A673 (cell line): Measurements from ENCODE around the gene STRA8. TPM values are rescaled to one million over a fixed set of nuclear protein-coding genes. Genes with fewer than 3 reads are reported as not detected.

Experiments used
- BruUV-seq: library from RNA; stranded (reverse); fragments of 400-500 nt; replicated peaks from 2 replicates; lab custom pipeline; 2021; lab: Mats Ljungman, UMichigan
- CTCF ChIA-PET: fragments of 300-600 bp; sonication (Branson Sonifier 250); formaldehyde crosslinking; loops from one replicate; lab custom pipeline; 2022; ENCODE audit warnings: antibody characterized with exemption; lab: Charles Lee
- POLR2A ChIA-PET: fragments of 300-600 bp; sonication (Branson Sonifier 250); formaldehyde crosslinking; loops from one replicate; lab custom pipeline; 2022; ENCODE audit warnings: antibody characterized with exemption; ENCODE audit not compliant: low non-redundant PET; lab: Charles Lee
- DNase-seq: peaks from one replicate; pipeline ENCODE4 v3.0.0-alpha.2; 2015; ENCODE audit warnings: low spot score
- H3K27ac ChIP-seq: fragments of 200-600 bp; sonication (generic); 2 replicates; pipeline ENCODE4 v1.5.1; 2016; ENCODE audit warnings: mixed run types, low read depth, mild to moderate bottlenecking, mixed read lengths, antibody characterized with exemption, low read length; ENCODE audit not compliant: poor library complexity, severe bottlenecking
- H3K27me3 ChIP-seq: fragments of 200-600 bp; sonication (generic); replicated peaks from 2 replicates; pipeline ENCODE4 v1.6.1; 2017; ENCODE audit warnings: mixed run types, low read depth, mild to moderate bottlenecking, mixed read lengths, antibody characterized with exemption, low read length; ENCODE audit not compliant: insufficient read depth, poor library complexity
- H3K36me3 ChIP-seq: fragments of 200-600 bp; sonication (generic); 2 replicates; pipeline ENCODE4 v1.6.1; 2016; ENCODE audit warnings: mixed run types, mild to moderate bottlenecking, mixed read lengths, antibody characterized with exemption, low read length; ENCODE audit not compliant: insufficient read depth, poor library complexity, severe bottlenecking
- H3K4me1 ChIP-seq: fragments of 200-600 bp; sonication (generic); 2 replicates; pipeline ENCODE4 v1.6.1; 2017; ENCODE audit warnings: mixed run types, mild to moderate bottlenecking, mixed read lengths, antibody characterized with exemption, low read length; ENCODE audit not compliant: insufficient read depth, poor library complexity, severe bottlenecking
- H3K4me3 ChIP-seq: fragments of 200-600 bp; sonication (generic); 2 replicates; pipeline ENCODE4 v1.5.1; 2016; ENCODE audit warnings: low read depth, mixed run types, mild to moderate bottlenecking, mixed read lengths, low read length; ENCODE audit not compliant: poor library complexity, severe bottlenecking
- H3K9me3 ChIP-seq: fragments of 200-600 bp; sonication (generic); 2 replicates; pipeline ENCODE4 v1.6.1; 2016; ENCODE audit warnings: mixed run types, low read depth, mild to moderate bottlenecking, mixed read lengths, antibody characterized with exemption, low read length; ENCODE audit not compliant: poor library complexity, severe bottlenecking
- EZH2 ChIP-seq: fragments of 200-600 bp; sonication (generic); IDR thresholded peaks from 2 replicates; pipeline ENCODE4 v1.6.1; 2017; ENCODE audit warnings: borderline replicate concordance, low read depth, mild to moderate bottlenecking, mixed read lengths, antibody characterized with exemption, low read length; ENCODE audit not compliant: poor library complexity, severe bottlenecking
- intact Hi-C: fragments of 100-400 bp; cut with micrococcal nuclease; formaldehyde crosslinking; loops from one replicate; pipeline ENCODE4 v1.10.0; 2022; ENCODE audit not compliant: unreplicated experiment
- total RNA-seq: library from RNA; stranded (reverse); gene quantifications from 2 replicates; pipeline ENCODE4 v1.2.3, GENCODE V29; 2021
- TF ChIP-seq, protein P1 (sequence below): fragments of 300-800, 200-600 bp; sonication (generic); conservative IDR thresholded peaks from 2 replicates; pipeline ENCODE4 v1.5.1; 2017; ENCODE audit warnings: low read depth, mild to moderate bottlenecking, antibody characterized with exemption, low read length, moderate library complexity, mixed read lengths

The STRA8 gene
- total RNA-seq, 1 experiment from 2014 or later, result not detected

DNA sequence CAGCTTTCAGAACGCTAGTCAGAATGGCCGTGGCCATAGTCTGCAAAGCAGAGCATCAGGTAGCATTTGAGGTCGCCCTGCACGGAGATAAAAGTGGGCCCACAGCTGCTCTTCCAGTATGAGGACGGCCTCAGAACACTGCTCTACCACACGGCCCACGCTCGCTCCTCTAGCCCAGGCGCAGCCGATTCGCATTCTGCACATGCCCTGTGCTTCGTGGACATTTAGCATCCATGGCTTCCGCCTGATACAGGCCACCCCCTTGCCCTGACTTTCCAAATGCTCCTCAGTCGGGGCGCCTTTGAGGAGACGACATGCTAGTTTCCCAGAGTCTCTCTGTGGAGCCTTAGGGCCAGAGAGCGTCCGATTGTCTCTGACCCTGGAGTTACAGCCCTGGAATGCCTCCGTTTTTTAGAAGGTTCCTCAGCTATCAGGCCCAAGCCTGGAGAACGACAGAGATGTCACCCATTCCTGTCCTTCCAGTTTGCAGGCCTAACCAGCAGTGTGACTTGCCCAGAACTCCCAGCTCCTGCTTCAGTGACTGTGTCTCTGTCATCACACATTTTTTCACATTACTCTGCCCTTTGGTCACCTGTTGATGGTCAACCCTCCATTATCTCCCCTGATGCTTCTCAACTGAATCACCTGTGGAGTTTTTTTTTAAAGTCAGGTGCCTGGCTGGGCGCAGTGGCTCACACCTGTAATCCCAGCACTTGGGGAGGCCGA is 14.3 kb downstream of the STRA8 start:
- BruUV-seq, result no TSS peak
- Histone ChIP-seq H3K36me3 (no peaks in the 10 kb centered on the region), H3K27ac (no peak overlapping the region), H3K4me3 (no peak overlapping the region), H3K9me3 (no peaks in the 10 kb centered on the region), H3K4me1 (no peaks in the 10 kb centered on the region), H3K27me3 (no peaks in the 10 kb centered on the region)
- intact Hi-C loops, result no loop called here
- TF ChIP-seq EZH2, result no peak
- TF ChIP-seq, protein P1, sequence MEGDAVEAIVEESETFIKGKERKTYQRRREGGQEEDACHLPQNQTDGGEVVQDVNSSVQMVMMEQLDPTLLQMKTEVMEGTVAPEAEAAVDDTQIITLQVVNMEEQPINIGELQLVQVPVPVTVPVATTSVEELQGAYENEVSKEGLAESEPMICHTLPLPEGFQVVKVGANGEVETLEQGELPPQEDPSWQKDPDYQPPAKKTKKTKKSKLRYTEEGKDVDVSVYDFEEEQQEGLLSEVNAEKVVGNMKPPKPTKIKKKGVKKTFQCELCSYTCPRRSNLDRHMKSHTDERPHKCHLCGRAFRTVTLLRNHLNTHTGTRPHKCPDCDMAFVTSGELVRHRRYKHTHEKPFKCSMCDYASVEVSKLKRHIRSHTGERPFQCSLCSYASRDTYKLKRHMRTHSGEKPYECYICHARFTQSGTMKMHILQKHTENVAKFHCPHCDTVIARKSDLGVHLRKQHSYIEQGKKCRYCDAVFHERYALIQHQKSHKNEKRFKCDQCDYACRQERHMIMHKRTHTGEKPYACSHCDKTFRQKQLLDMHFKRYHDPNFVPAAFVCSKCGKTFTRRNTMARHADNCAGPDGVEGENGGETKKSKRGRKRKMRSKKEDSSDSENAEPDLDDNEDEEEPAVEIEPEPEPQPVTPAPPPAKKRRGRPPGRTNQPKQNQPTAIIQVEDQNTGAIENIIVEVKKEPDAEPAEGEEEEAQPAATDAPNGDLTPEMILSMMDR, result no peak
- ChIA-PET CTCF (no interaction called here), POLR2A (no interaction called here)
- DNase-seq, result no peak

DNA sequence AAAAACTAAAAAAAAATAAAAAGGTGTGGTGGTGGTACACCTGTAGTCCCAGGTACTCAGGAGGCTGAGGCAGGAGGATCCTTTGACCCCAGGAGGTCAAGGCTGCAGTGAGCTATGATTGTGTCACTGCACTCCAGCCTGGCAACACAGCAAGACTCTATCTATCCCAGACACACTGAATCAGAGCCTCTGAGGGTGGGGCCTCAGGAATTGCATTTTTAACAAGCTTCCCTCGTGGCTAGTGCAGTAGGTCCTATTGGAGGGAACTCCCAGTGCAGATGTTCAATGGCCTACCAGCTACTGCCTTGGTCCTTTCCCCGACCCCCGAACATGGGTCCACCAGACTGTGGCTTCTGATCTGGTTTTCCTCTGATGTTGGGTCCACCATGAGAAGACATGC is 14.9 kb downstream of the STRA8 start:
- no peaks in the 10 kb centered on the region for H3K9me3 ChIP-seq
- no TSS peak for BruUV-seq
- H3K4me3 ChIP-seq, result no peak overlapping the region
- H3K36me3 ChIP-seq, result no peaks in the 10 kb centered on the region
- DNase-seq, result no peak
- H3K4me1 ChIP-seq, result no peaks in the 10 kb centered on the region
- CTCF ChIA-PET, result no interaction called here
- H3K27me3 ChIP-seq, result no peaks in the 10 kb centered on the region
- POLR2A ChIA-PET, result no interaction called here
- no peak for TF ChIP-seq EZH2
- TF ChIP-seq, protein P1, result no peak
- no peak overlapping the region for H3K27ac ChIP-seq
- intact Hi-C loops, result no loop called here

DNA sequence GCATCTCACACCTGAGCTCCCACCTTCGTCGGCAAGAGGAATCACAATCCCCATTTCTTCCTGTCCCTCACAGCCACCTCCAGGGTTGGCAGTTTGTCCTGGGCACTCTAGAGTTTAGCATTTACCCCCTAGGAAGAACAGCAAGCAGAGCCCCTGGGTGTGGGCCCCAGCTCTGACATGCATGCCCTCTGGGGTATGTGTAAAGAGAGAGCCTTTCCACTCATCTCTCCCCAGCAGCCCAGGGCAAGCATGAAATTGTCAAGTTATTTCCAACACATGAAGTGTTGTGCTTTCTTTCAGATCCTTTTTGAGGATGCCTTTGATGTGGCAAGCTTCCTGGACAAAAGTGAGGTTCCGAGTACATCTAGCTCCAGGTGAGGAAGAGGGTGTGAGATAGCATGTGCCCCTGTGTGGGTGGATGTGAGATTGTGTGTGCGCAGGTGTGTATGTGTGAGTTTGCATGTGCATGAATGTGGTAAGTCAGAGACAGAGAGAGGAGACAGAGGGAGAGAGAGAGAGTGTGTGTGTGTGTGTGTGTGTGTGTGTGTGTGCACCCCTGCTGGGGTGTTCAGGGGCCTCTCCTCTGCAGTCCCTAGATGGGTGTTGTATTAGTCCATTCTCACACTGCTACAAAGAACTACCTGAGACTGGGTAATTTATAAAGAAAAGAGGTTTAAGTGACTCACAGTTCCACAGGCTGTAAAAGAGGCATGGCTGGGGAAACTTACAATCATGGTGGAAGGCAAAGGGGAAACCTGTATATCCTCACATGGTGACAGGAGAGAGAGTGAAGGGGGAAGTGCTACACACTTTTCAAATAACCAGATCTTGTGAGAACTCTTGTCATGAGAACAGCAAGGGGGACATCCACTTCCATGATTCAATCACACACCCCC is 18.1 kb downstream of the STRA8 start:
- intact Hi-C loops, result no loop called here

More for the DNA sequence above, 18.1 kb downstream of the STRA8 start:
- TF ChIP-seq EZH2, result no peak
- H3K36me3 ChIP-seq, result no peaks in the 10 kb centered on the region
- CTCF ChIA-PET, result no interaction called here
- DNase-seq, result no peak
- H3K27ac ChIP-seq, result no peak overlapping the region
- H3K9me3 ChIP-seq, result no peaks in the 10 kb centered on the region
- H3K4me3 ChIP-seq, result no peak overlapping the region
- no TSS peak for BruUV-seq
- no peaks in the 10 kb centered on the region for H3K27me3 ChIP-seq
- H3K4me1 ChIP-seq, result no peaks in the 10 kb centered on the region
- POLR2A ChIA-PET, result no interaction called here
